ENCODE data around the gene CALHM1.
A peak's percentile ranks its signal among the peaks of the same experiment; 100 is the strongest.

The CALHM1 gene

DNA sequence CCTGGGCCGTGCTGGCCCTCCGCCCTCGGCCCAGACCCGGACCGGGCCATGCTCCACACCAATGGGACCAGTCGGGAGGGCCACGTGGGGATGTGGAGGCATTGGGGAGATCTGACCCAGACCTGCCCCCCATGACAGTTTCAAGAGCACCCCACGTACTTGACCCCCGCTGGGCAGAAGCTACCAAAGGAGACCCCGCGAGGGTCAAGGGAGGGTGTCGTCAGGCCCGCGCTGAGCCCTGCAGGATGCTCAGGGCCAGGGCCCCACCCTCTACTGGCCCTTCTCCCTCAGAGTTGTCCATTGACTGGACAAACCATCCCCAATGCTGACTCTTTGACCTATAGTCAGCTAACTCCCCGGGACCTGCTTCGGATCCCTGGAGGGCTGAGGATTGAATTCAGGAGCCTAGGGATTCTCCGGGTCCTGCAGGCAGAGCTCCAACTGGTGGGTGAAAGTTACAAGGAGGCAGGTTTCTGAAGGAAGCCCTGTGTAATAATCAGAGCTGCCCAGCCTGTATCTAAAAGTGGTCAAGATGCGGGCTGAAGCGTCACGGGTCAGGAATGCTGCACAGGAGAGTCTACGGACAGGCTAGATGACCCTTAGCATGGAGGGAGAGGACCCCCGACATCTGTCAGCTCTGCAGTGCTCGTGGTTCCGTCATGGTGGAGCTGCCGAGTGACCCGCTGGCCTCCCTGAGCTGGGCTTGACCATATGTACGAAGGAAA lies 6.0 kb downstream of the CALHM1 start:
- DNase-seq, result no peak

DNA sequence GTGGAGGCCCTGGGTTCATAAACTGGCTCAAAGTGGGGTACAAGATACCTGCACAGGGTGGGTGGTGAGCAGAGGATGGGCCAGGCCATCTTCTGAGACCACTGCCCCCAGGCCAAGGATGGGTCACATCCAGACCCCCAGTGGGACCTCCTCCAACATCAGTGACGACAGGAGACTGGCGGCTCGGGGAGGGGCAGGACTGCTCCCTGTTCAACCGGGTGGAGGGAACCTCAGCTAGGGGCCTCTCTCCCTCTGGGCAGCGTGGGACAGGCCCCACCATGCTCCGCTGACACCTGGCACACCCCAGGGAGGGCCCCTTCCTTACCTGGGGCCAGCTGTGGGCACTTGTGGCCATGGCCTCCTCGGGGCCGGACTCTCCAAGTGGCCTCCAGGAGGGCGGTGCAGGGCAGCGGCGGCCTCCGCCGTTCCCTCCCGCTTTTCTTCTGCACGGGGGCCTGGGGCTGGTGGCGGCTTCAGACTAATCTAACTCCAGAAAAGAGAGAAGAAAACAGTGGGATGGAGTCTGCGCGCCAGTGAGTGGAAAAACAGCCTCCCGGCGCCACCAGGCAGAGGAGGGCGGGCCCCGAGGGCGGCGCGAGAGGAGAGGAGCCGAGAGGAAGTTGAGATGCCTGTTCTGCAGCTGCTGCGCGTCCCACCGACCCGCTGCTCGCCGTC lies 6.7 kb downstream of the CALHM1 start, which contains the start of gene CALHM2:
Gene CALHM2 (minus strand): TSS at position 540 of the 675 bp plus-strand sequence. CDS start 2,429 bp downstream, outside the sequence.
- peak; percentile 64 for DNase-seq

DNA sequence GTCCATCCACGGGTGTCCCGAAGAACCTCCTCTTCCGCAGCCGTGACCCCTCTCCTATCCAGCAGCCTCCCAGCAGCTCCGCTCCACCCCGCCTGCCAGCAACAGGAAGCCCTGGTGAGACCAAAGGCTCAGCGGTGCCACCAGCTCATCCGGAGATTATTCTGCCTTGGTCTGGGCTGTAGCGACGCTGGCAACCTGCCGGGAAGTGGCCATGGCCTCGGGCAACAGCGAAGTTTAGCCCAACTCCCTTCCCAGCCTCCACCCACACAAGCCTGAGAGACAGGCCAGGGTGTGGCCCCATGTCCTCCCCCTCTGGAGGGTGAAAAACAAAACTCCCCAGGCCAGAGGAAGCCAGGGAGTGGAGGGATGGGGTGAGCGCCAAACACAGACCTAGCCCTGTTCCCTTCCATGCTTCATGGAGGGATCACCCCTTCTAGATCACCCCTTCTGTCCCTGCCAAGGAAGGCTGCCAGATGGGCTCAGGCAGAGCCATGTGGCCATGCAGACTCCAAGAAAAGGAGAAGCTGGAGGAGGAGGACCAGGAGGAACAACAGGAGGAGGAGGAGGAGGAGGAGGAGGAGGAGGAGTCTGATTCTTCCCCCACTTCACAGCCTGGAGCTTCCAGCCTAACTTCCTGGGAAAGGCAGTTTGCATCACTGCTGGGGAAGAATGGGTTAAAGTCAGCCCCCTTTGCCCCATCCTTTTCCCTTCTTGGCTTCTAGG lies 7.4 kb downstream of the CALHM1 start:
- DNase-seq, result peak; percentile 9

DNA sequence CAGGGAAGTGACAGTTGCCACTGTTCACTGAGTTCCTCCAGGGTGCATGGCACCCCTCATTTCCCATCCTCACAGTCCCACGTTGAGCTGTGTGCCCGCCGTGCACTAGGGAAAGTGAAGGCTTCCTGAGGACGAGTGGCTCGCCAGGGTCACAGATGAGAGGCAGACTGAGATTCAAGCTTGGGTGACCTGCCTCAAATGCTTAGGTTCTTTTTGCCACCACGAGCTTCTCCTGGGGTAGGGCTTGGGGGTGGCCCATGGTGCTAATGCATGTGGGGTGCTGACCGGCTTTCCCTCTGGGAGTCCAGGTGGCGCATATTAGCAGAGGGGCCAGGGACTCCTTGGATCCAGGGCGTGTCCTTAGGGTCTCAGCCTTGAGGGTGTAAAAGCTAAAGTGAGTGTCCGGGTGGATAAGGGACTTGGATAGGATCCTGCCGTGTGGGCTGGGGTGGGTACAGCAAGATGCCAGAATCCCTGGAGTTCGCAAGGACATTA lies 8.5 kb downstream of the CALHM1 start:
- no peak for DNase-seq

DNA sequence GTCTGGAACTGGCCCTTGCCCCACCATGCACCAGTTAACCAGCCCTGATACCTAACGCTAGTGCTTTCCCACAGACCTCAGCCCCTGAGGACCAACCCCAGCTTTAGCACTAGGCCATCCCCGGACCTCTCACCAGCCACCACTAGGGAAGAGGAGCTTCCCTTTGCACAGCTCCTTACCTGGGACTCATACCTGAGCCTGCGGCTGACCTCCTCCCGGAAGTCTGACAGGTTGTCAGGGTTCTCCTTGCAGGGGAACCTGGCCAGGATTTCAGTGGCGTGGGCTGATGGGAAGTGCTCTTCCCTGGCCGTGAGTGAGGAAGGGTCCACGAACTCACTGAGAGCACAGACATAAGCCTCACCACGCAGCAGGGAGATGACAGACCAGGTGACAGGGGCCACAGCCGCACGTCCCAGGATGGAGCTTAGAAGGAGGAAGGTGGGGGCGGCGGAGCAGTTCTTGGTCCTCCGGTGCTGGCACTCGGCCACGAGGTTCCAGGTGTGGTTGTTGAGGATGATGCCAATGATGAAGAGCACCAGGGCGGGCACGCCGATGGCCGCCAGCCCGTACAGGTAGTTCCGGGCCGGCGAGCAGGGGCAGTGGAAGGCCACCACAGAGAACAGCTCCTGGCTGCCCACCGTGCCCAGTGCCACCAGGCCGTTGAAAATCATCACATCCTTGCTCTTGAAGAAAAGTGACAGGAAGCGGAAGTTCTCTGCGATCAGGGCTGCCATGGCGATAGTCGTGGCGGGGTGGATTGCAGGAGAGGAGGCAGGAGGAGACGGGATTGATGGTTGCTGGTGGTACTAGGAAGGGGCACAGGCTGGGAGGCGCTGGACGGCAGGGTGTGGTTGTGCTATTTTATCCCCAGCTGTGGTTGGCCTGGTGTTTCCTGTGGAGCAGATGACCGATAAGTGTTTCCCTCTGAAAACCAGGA lies 9.2 kb downstream of the CALHM1 start:
- DNase-seq, result no peak

DNA sequence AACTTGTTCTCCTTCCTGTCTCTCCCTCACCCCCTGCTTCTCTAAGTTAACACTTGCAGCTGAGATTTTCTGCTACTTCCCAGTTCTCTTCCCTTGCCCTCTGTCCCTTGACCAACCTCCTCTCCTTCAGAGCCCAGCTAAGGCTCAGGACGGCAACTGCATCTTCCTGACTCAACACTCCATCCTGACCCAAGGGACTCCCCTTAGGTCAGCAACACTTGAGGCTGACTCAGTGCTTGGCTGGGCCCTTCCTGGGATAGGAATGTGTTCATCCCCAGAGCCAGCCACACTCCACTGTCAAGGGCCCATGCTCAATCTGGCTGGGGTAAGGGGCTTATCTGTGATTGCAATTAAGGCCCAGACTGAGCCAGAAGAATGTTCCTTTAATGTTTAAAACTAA lies 10.0 kb downstream of the CALHM1 start:
- DNase-seq, result no peak

DNA sequence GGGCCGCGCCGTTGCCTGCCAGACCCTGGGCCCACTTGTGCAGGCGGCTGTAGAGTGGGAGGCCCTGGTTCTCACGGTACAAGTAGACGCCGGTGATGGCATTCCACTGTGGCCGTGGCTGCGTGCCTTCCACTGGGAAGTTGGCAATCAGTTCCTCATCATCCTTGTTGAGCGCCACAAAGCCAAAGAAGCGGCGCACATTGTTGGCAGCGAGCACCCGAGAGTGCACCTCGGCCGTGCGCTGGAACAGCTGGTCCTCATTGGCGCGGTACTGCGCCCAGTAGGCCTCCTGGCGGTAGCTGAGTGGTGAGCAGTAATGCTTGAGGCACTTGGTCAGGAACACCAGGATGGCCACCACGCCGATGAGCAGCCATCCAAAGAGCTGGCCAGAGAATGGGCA lies 11.5 kb downstream of the CALHM1 start:
- DNase-seq, result no peak

DNA sequence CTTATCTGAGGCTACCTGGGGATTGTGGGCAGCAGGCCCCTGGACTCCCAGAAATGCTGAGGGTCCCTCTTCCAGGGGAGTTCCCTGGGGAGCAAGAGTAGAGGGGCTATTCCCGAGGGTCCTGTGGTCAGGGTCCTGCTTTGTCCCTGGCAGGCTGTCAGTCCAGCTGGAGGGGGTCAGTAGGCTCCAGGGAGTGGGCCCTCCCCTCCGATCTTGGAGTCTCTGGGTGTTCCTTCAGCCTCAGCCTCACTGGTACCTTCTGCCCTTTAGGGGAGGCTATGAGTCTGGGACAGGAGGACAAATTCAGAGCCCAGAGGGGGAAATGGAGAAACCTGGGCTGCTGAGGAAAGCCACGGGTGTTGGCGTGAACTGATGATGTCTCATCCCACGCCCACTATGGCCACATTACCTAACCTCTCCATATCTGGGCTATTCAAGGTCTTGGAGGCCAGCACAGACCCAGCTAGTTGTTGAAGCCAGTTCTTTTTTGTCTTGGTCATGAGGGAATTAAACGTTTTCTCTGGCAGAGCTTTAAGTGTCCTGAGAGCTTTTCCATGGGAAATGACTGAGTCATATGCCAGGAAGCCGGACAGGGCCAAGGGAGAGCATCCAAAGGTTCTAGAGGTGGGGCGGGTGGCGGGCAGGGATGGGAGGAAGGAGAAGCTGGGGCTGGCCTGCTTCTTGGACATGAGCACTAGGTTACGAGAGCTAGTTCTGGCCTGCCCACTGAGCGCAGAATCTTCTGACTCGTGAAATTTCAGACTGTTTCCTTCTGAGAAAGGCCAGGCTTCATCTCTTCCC lies 12.7 kb downstream of the CALHM1 start:
- DNase-seq, result no peak

DNA sequence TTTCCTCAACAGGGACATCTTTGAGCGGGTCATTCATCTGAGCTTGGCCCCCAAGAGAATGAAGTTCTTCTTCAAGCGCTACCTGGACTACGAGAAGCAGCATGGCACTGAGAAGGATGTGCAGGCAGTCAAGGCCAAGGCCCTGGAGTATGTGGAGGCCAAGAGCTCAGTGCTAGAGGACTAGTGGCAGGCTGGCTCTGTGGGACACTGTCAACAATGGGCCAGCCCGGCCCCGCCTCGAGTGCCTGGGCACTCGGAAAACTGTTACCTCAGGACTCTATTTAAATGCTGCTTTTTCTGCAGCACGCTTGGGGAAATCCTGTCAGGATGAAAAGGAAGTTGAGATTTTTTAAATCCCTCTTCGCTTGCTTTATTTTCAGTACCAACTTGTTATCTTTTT lies 13.3 kb downstream of the CALHM1 start:
- DNase-seq, result no peak

DNA sequence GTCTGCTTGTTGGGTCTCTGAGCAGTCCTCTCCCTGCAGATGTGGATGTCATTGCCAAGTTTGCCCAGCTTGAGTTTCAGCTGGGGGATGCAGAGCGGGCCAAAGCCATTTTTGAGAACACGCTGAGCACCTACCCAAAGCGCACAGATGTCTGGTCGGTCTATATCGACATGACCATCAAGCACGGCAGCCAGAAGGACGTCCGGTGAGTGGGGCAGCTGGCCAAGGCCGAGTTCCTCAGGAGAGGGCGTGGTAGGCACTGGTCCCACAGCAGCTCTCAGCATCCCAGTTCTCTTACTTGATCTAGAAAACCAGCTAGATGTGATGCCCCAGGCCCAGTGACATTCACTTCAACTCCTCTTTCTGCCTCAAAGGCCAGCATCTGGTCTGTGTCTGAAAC lies 14.2 kb downstream of the CALHM1 start:
- DNase-seq, result no peak

DNA sequence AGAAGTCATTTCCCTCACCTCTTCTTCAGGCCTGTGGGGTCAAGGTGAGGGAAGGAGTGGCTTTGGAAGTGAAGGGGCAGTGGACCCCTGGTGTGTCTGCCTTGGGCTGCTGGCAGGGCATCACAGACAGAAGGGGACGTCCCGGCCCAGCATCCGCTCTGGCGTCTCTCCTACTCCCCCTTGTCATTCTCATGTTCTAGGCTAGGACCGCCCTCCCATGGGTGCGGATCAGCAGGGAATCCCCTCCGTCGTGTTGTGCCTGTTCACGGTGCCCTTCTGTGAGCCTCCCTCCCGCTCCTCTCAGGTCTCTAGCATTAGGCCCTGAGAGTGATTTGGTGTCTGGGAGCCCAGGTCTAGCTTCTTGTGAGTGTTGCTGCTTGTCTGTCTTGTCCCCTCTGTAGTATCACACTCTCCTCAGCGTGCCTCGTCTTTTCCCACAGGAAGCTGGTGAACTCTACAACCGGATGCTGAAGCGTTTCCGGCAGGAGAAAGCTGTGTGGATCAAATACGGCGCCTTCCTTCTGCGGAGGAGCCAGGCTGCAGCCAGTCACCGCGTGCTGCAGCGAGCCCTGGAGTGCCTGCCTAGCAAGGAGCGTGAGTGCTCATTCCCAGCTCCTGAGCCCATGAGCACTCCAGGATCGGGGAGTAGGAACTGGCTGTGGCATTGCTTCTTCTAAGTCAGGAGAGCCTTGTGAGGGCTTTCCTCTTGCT lies 15.1 kb downstream of the CALHM1 start:
- DNase-seq, result no peak

DNA sequence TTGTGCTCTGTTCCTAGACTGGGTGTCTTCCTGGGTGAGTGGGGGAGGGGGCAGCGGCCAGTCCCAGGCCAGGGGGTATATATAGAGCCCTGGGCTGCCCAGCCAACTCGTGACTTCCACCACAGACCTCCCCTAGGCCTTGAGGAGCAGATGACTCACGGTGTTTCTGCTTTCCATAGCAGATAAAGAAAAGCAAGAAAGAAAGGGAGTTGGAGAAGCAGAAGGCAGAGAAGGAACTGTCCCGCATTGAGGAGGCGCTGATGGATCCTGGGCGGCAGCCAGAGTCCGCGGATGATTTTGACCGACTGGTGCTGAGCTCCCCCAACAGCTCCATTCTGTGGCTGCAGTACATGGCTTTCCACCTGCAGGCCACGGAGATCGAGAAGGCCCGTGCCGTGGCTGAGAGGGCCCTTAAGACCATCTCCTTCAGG lies 16.7 kb downstream of the CALHM1 start:
- DNase-seq, result no peak

DNA sequence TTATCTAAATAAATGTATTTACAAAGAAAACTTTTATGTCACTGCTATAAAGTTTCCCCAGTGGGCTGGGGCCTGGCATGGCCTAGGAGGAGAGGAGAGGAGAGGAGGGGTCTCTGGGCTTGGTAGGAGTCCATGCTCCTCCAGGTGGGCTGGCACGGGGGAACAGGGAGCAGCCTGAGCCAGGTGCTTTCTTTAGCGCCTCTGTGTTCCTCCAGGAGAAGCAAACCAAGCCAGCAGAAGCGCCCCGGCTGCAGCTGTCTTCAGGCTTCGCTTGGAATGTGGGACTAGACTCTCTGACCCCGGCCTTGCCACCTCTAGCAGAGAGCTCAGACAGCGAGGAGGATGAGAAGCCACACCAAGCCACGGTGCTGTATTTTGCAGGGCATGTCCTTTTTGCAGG lies 17.1 kb downstream of the CALHM1 start:
- DNase-seq, result no peak

DNA sequence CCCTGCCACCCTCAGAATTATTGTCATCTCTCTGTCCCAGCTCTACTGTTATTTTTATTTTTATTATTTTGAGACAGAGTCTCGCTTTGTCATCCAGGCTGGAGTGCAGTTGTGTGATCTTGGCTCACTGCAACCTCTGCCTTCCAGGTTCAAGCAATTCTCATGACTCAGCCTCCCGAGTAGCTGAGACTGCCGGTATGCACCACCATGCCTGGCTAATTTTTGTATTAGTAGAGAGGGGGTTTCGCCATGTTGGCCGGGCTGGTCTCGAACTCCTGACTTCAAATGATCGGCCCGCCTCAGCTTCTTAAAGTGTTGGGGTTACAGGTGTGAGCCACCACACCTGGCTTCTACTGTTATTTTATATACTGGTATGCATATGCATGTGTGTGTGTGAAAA lies 17.5 kb downstream of the CALHM1 start:
- DNase-seq, result no peak

DNA sequence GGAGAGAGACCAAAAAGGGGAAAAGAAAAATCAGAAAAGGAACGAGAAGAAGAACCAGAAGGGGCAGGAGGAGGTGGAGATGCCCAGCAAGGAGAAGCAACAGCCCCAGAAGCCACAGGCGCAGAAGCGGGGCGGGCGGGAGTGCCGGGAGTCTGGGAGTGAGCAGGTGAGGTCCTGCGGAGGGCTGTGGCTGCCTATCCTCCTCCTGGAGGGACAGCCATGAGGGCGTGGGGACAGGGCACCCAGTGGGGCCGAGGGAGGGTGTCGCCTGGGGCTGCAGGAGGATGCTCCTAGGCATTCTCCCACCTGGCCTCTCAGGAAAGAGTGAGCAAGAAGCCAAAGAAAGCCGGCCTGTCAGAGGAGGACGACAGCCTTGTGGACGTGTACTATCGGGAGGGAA lies 18.3 kb downstream of the CALHM1 start:
- DNase-seq, result no peak

DNA sequence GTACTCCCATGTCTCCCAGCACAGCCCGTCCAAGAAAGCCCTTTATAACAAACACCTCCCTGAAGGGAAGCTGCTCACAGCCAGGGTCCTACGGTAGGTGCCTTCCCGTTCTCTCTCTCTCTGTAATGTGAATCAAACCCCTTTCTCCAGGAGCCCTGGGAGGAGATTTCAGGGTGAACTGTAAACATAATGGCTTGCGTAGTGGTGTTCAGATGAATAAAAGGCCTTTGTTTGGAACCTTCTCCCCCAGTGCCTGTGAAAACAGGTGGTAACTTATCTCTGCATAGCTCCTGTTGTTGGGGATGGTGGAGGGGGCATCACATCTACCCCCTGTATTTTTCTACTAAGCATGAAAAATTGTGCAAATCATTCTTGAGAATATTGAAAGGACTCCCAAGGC lies 18.9 kb downstream of the CALHM1 start:
- no peak for DNase-seq

DNA sequence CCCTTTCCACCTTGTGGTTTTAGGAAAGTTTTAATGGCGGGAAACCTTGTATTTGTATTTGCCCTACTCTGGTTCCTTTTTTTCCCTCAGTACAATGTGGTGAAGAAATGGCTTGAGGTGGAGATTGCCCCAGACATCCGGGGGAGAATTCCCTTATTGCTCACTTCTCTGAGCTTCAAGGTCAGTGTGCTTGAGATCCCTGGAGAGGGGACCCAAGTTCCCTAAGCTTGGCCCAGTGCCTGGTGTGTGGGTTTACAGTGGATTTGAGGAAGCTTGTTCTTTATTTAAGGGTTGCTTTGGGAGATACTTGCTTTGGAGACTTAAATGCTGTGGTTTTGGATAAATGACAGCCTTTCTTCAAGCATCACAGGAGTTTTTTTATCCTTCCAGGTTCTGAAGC lies 24.8 kb downstream of the CALHM1 start:
- DNase-seq, result no peak

DNA sequence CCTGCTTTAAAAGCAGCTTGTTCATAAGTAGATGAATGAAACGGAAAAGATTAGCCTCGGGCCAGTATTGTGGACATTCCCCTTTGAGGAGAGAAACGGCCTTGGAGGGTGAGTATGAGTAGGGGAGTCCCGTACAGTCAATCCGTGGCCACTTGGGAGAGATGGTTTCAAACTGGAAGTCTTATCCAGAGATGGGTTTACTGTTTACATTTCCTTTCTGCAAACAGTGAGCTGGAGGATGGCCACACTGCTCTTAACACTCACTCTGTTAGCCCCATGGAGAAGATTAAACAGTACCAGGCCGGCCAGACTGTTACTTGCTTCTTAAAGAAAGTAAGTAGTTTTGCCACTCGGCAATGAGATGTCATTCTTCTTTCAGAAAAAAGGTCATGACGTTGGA lies 26.8 kb downstream of the CALHM1 start:
- DNase-seq, result no peak

DNA sequence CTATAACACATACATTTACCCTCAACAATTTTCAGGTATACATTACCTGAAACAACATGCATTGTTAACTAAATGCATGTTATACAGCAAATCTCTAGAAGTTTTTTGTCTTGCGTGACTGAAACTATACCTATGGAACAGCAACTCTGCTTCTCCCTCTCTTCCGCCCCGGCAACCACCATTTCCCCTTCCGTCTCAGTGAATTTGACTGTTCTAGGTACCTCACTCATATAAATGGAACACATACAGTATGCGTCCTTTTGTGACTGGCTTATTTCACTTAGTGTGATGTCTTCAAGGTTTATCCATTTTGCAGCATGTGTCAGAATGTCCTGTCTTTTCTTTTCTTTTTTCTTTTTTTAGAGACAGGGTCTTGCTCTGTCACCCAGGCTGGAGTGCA lies 29.1 kb downstream of the CALHM1 start:
- DNase-seq, result no peak

DNA sequence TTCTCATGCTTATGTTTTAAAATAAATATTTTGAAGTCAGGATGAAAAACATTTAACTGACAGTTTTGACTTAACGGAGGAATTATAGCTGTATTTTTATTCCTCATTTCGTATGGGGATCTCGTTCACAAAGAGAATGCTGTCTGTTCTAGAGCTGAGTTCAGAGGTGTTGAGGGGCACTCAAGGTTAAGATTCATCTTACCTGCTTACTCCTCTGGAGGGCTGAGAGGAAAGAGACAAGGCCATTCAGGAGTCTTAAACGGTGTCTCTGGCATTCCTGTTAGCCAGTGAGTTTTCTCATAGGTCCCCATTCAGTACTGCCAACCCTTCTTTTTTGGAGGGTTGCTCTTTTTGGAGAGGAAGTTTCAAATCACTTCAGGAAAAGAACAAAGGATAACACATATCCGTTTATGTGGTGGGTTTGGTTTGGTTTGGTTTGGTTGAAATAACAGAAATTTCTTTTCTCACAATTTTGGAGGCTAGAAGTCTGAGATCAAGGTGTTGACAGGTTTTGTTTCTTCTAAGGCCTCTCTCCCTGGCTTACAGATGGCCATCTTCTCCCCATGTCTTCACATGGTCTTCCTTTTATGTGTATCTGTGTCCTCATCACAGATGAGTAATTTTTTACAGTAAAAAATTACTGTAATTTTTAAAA lies 29.6 kb downstream of the CALHM1 start:
- DNase-seq, result no peak

DNA sequence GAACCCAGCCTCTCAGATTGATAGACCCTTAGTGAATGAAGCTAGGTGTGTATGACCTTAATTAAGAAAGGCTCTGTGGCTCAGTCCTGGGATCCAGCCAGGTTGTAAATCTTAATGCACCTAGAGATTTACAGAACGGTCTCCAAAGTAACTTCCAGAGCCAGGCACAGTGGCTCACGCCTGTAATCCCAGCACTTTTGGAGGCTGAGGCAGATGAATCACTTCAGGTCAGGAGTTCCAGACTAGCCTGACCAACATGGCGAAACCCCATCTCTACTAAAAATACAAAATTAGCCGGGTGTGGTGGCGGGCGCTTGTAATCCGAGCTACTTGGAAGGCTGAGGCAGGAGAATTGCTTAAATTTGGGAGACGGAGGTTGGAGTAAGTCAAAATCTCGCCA lies 30.8 kb downstream of the CALHM1 start:
- DNase-seq, result no peak
